ENCODE measurements around the gene CELF2.

The CELF2 gene

DNA sequence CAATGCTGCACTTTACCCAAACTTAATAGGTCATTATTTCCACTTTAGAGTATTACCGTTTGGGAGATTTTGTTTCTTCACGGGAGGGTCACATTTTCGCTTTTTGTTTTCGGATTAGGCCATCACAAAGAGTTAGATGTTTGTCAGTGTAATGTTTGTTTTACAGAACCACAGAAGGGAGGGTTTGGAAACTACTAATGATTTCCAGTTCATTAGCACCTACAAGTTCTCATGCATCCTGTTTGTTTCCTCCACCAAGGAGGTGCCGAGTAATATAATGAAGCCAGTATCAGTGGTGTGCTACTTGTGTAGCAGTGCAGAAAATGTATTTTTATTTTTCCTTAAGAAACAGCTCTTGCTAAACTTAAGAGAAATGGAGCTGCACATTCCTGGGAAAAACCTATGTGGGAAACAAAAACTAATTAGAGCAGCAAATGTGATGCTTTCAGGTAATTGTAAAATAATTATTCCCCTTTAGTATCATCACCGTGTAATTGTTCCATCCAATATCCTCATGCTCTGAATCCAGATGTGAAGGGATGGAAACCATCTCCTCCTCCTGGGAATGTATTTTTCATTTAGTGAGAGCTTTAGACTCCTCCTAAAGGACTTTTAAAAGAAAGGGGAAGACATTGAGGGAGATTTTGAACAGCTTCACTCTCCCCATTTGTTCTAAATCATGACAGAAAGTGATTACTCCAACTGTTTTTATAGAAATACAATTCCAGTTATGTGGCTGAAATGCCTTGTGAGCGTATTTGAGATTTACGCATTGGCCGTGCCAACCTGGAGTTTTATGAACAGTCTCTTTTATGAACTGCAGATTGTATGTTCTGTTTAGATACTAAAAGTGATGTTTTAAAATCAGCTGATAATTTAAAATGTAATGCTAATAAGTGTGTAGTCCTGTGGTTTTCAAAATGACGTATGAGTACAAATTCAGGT, 5.6 kb downstream of the CELF2 start:
- DNase-seq (ENCODE audit: low read depth in 3 of 3): no peak

DNA sequence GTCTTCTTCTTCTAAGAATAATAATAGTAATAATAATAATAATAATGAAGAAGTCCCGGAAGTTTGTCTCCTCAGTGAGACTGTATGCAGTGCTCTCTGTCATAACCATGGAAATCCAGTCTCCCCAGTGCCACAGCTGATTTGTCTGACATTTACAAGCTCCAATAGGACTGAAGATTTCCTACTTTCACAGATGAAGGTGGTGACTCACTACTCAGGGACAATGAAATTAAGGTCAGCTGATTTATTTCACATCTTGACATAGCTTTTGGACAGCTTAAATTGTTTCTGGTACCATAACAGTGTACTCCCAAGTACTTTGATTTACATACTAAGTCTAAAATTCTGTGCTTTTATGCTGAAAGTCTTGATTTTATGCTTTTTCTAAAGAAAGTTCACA, 6.9 kb downstream of the CELF2 start:
- DNase-seq (ENCODE audit: low read depth in 3 of 3): no peak

DNA sequence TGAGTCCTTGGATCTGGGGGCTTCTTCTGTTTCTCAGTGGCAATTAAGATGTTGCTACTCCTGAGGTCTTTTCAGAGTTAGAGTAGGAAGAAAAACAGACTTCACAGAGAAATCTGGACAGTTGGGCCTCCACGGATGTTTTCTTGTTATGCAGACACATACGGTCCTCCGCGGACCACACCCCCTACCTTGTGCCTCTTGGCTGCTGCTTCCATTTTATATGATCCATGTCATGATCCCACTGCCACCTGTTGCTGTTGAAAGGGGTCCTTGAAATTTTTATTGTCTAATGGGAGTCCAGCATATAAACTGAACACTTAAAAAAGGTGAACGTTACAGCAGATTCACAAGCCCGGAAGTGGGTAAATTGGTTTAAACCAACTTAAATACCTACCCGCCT, 8.3 kb downstream of the CELF2 start:
- DNase-seq (ENCODE audit: low read depth in 3 of 3): no peak

DNA sequence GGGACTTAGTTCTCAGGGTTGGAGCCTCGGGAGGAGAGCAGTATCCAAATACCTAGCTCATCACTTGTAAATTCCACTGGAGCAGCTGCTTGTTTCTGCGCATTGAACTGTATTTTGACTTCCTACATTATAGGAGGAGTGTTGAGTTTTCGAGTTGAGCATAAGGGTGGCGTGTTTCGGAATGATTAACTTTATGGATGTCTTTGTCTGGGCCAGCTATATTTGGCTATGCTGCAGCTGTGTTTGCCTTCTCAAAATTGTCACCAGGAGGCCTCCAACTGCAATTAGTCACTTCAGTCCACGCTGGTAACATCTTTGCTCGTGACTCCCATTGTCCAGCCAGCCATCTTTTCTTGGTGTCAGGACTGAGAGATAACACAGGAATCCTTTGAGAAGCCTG, 9.1 kb downstream of the CELF2 start:
- no peak for DNase-seq (ENCODE audit: low read depth in 3 of 3)

DNA sequence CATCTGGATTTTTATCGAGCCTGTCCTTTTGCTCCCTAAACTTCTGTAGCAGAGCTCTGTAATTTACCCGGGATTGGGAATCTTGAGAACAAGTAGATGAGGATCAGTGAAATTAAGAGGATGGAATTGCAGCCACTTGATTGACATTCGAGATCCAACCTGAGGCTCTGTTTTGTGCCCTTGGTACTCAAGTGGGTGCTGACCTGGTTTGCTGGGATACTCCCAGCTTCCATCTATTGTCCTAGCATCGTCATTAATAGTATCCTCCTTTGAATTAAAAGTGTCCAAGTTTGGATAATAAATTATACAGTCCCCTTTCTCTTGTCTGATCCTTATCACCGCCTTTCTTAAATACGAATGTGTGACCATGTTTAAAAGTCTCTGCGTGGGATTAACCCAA, 17.1 kb downstream of the CELF2 start:
- no peak for DNase-seq (ENCODE audit: low read depth in 3 of 3)

DNA sequence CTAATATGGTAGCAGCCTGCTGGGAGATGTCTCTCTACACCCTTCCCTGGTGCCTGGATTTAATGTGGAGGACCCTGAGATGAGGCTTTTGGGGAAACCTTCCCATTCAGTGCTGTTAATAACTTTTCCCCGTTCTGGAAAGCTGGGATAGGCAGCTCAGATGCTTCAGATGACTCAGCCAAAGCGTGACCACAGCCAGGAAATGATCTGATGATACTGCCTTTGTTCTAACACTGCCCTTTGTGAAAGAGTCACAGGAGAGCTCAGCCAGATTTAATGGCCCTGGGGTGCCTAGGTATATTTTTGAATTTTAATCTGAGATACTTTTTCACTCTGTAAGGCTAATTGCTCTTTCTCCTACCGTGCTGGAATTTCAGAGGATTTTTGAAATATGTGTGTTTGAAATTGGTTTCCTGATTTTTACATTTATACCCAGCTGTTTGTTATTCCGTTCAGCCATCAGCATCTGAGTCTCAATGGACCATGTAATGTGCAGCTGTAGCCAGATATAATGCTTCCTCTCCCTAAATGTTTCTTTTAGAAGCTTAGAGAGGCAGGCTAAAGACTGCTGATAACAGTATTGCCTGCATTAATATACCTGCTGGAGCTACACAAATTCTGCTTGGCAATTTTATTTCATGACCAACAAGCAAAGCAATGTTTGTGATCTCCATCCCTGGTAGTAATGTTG, 17.8 kb downstream of the CELF2 start:
- DNase-seq (ENCODE audit: low read depth in 3 of 3): no peak

DNA sequence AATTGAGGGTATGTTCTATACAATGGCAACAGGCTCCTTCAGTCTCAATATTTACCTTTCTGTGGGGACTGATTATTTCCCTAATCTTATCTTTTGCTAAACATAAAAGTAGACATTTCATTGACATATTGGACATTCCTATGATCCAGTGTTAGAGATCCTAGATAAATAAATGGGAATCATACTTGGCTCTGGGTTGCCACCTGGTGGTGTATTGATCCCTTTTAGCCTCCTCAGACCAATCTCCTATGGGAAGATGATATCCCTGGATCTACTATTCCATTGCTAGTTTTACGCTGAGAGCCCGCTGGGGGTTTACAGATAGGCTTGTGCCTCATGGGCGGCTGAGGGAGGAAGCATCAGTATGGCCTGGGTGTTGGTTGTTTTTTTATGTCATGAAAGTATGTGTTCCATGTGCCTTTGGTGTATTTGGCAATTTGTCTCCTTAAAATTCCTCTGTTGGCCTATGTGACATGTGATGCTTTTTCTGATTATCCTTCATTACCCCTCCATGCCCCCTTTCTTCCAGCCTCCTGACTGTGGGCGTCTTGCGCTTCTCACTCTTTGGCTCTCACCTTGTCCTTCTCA, 18.8 kb downstream of the CELF2 start:
- DNase-seq (ENCODE audit: low read depth in 3 of 3): no peak

DNA sequence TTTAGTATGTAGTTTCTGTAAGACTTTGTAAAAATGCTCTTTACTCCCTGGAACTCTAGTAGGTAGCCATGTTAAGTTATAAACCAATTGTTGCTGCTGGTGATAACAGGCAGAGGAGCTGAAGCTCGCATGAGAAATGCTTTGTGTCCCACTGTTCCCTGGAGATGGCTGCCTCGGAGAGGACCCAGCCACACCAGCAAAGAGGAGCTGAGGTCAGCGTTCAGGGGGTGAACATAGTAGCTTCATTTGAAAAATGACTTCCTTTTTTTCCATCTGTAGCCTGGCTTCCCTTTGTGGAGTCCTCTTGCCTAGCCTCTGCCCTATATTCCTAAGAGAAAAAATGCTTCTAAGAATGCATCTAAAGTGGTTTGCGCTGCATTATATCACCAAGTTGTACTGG, 20.3 kb downstream of the CELF2 start:
- DNase-seq (ENCODE audit: low read depth in 3 of 3): no peak

DNA sequence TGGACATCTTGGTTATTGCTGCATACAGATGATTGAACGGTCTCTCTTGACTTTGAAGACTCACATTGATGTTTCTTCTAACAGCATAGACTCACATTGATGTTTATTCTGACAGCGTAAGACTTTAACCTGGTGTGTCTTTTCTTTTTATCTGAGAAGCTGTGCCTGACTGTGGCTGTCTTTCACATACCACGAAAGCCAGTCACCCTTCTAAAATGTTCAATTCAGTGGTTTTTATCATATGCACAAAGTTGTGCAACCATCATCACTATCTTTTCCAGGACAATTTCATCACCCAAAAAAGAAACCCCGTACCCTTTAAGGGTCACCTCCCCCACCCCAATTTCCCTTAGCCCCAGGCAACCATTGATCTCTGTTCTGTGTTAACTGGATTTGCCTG, 24.7 kb downstream of the CELF2 start:
- DNase-seq (ENCODE audit: low read depth in 3 of 3): no peak

DNA sequence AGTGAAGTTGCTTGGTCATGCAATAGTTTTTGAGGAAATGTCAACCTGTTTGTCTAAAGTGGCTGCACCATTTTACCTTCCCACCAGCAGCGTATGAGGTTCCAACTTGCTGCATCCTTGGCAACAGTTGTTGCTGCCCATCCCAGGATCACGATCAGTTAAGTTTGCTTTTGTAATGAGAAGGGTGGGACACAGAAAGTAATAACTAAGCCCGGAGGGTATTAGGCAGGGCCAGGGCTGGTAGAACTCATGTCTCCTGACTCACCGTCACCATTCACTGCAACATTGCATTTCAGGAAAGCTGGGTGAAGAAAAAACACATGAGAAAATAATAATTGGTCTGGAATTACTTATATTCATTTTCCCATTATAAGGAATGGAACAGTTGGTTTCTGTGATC, 25.4 kb downstream of the CELF2 start:
- DNase-seq (ENCODE audit: low read depth in 3 of 3): no peak

DNA sequence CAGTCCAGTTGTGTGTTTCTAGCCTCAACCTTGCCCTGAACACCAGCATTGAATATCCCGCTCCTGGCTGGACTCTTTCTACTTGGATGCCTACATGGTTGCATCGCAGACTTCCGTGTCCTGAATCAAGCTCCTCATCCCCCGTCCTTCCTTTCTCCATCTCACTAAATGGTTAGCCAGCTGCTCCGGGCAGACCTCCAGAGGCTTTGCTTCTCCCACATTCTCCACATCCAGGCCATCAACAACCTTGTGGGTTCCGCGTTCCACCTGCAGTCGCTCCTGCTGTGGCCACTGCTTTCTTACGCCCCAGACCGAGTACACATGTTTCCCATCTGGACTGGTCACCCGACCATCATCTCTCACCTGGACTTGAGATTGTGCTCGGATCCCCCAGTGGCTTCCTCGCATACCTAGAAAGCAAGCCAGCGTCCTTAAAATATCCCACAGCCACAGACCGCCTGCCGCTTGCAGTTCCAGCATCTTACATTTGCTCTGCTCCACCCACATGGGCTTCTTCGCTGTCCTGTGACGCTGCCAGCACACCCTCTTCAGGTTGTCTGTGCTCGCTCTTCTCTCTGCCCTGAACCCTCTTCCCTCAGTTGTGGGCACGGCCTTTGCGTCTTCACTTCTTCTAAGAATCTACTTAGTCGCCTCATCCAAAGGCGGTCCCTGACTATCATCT, 25.9 kb downstream of the CELF2 start:
- DNase-seq (ENCODE audit: low read depth in 3 of 3): no peak

DNA sequence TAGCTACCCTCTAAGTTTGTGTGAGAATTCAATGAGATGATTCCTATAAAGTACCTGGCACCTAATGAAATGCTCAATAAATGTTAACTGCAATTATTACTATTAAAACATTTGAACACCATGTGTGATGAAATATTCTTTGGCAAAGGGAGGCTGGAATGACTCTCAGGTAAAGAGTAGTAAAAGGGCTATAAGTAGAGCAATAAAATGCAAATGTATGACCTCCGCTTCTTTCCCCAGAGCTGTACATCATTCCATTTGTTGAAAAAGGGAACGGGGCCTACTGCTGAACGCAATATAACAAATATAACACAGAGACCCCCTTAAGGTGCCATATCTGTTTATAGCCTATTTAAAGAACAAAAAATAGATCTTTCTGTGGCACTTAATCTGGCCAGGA, 27.8 kb downstream of the CELF2 start:
- DNase-seq (ENCODE audit: low read depth in 3 of 3): no peak

DNA sequence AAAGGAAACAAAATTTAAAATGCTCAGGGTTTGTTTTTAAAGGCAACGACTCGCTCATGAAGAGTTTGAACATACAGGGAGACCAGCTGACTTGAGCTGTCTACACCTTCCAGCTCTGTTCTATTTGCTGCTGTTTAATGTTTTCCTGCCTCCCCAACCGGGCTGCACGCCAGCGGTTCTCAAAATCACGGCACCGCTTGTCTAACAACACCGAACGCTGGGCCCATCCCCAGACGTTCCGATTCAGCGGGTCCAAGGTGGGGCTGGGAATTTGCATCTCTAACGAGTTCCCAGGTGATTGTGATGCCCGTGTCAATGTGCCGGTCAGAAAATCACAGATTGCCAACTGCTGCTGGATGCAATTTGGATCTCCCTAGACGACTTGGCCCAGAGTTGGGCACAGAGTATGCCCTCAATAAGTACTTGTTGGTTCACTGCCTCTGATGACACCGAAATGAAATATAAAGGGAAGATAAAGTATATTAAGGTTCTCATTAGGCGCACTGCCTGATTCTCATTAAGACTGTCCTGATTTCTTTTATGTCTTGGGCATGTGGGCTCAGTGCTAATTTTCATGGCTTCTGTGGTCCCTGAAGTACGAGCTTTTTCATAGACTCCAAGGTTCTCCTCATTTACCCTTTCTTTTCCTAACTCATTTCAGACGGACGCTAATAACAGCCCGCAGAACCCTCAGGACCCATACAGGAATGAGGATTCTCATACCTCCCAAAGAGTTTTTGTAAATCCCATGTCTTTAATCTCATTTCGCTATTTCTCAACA, 28.5 kb downstream of the CELF2 start:
- no peak for DNase-seq (ENCODE audit: low read depth in 3 of 3)

DNA sequence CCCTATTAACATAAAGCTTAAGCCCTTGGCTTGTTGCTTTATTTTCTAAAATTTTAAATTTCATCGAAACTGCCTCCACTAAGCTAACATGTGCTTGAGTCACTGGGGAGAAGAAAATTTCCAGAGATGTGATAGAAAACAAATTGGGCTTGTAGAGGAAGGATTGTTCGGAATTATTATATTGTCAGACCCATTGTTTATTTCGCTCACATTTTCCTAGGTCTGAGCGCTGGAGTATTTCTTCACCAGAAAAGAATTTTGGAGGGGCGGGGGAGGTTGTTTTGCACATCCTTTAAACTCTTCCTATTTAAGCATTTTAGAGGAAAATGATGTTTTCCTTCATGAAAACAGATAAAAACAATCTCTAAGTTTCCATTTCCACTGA, 29.1 kb downstream of the CELF2 start:
- no peak for DNase-seq (ENCODE audit: low read depth in 3 of 3)

DNA sequence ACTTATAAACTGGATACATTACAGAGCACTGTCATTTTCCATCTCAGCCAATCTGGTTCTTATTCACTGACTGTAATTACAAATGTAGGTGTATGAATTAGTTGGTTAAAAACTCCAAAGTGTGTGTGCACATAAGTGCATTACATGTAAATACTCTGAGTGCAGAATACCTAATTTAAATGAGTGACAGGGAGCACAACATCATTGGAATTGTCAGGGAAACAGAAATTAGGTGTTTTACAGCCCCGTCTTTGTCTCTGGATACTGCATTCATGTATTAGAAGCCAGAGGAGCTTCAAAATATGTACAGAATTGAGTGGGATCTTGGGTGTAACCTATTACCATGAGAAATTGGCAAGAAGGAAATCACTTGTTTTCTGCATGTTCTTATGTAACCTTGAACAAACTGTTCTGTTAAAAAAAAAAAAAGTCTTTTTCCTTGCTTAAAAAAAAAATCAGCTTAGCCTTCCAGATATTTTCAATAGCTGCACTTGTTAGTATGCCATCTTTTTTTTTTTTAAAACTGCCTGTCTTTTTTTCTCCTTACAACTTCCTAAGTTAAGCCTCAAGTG, 31.1 kb downstream of the CELF2 start:
- no peak for DNase-seq (ENCODE audit: low read depth in 3 of 3)

DNA sequence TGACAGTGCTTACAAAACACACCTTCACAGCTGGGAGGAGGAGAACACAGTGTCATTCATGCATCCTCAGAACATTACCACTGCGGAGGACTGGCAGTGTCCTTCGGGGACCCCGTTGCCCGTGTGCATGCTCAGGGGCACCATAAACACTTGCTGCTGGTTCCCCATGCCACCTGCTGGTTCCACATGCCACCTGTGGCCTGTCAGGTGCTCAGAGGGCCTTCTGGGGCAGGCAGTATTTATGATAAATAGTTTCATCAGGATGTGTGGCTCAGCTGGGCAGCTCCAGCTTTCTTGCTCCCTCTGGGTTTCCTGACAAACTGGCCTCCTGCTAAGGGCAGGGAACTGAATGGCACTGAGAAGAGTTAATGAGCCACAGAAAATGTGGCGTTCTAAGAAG, 32.1 kb downstream of the CELF2 start:
- no peak for DNase-seq (ENCODE audit: low read depth in 3 of 3)

DNA sequence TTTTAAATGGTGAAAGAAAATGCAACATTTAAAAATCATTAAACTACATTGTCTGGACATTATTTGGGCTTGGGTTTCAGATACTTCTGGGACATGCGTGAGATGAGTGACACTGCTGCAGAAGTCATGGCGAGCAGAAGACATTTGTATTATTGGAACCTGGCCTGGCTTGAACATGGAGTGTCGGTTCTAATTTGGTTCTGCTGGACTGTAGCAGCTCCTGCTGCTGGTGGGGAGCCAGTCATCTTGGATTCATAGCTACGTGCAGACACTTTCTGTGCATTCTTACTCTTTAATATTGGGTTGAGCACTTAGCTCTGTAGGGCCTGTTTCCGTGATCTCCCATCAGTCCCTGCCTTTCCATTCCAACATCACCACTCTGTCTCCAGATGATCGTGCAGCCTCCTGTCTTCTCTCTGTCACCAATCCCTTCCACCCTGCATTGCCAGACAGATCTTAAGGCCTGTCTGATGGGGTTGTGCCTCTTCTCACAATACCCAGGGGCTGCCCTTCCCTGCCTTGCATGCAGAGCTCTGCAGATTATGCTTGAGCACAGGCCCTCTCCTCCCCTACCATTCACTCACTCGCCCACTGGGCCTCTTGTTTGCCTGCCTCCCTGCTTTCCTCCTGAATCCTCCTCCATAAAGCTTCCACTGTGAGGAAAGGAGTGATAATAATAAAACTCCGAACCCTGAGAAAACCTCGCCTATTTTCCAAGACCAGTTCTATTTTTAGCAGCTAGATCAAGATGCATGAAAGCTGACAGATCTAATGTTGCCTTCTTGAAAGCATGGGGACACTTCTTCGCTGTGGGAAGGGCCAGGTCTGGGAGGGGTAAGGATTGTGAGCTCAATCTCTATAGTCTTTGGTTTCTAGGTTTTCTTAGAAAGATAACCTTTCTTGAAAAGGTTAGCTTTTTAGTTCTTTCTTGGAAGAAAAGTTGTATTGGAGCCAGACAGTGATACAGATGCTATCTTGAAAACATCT, 32.9 kb downstream of the CELF2 start:
- DNase-seq (ENCODE audit: low read depth in 3 of 3): no peak

DNA sequence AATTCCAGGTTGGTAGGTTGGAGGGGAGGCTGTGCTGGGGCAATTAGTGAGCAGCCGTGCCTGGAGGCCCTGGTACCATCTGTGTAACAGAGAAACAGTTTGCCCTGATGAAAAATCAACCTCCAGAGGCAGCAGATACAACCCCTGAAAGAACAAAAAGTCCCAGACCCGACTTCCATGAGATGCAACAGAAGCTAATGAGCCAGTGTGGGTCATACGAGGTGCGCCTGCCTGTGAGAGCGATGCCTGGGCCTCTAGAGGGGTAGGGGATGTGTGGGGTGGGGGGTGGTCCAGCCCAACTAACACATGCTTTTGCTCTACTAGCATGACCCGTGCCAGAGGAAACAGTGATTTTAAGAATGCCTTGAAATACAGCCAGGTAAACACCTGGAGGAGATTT, 39.3 kb downstream of the CELF2 start:
- no peak for DNase-seq (ENCODE audit: low read depth in 3 of 3)

DNA sequence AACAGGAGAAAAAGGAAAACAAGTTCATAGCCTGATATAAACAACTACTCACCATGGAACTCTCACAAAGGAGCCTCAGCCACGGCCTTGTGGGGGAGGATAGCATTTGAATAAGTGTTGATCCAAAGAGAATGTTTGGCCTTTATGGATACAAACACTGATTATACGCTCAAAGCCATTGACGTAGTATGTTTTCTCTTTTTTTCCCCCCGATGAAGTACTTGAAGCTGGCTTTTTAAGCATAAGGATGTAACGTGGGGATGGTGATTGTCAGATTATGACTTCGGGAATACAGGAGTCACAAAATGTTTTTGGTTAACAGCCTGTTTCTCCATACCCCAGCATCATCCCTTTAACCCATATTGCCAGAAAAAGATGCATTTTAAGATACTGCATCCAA, 39.8 kb downstream of the CELF2 start:
- no peak for DNase-seq (ENCODE audit: low read depth in 3 of 3)

DNA sequence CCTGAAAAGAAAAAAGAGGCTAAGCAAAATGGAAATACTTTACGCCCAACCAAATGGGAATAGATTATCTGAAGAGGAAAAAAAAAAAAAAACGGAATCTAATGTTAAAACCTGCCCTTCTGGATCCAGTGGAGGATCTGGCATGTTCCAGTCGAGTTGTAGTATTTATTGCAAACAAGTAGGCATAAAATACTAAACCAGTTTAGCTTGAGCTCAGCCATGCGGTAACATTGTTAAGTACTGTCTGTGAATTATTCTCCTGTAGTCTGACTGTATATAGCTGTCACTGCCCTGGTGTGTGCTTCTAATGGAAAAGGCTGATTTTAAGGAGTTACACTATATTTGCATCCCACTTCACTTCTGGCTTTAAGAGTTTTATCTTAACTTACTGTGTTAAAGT, 40.3 kb downstream of the CELF2 start:
- no peak for DNase-seq (ENCODE audit: low read depth in 3 of 3)

All from stimulated activated CD4-positive, alpha-beta T cell treated with anti-CD3 and anti-CD28 coated beads, TNF-alpha, amount 100 ng/mL, for 48 hours (primary cell).